K562 (cell line): ENCODE data around the gene CCP110. TPM values are rescaled to one million over a fixed set of nuclear protein-coding genes. Genes with fewer than 3 reads are reported as not detected.
A peak's percentile ranks its signal among the peaks of the same experiment; 100 is the strongest.

Experiments
- ATAC-seq: fragments of 200-7000 bp; cut with Tn5 transposase; 3 replicates; pipeline ENCODE4 v1.9.1; 2020; ENCODE audit warnings: moderate library complexity
- BruUV-seq: library from RNA; stranded (reverse); fragments of 400-500 nt; replicated peaks from 2 replicates; lab custom pipeline; 2021; lab: Mats Ljungman, UMichigan
- CTCF ChIA-PET: fragments of 300-600 bp; formaldehyde crosslinking; extraction: SDS; loops from one replicate; lab custom pipeline; 2021; ENCODE audit warnings: low intra/inter-chr PET ratio; lab: Yijun Ruan, JAX
- POLR2A ChIA-PET: fragments of 300-600, 350-650 bp; sonication (Branson Sonifier 250); formaldehyde crosslinking; extraction: SDS; loops from one replicate; lab custom pipeline; 2021; ENCODE audit warnings: antibody characterized with exemption, inconsistent platforms; lab: Yijun Ruan, JAX
- DNase-seq, 4 experiments: peaks; one replicate each; pipeline versions ENCODE4 v3.0.0 to v3.0.0-alpha.2; 2011 to 2018; ENCODE audit warnings: low spot score in 3 of 4, mixed read lengths in 3 of 4; ENCODE audit errors: extremely low read depth in 1 of 4
- FAIRE-seq: peaks from 2 replicates; lab custom pipeline; 2011; peaks lifted over from hg19 to GRCh38; lab: Jason Lieb, UNC
- H2AFZ ChIP-seq: 2 replicates; pipeline ENCODE4 v1.6.0; 2011; ENCODE audit warnings: low read depth, low read length, control low read depth, inconsistent platforms
- H3K27ac ChIP-seq: fragments of 200-600 bp; 3 replicates; pipeline ENCODE4 v1.8.0; 2011; ENCODE audit warnings: low read depth, mild to moderate bottlenecking, control low read depth, inconsistent platforms, low read length, moderate library complexity, mixed read lengths; ENCODE audit errors: extremely low read depth
- H3K27me3 ChIP-seq, 2 experiments: fragments of 300-600 bp in 1 of 2; 2 replicates in 1 of 2; 3 replicates in 1 of 2; pipeline versions ENCODE4 v1.6.0 to v1.8.0; 2011; ENCODE audit warnings: inconsistent platforms in 2 of 2, low read length in 2 of 2, mild to moderate bottlenecking in 1 of 2, mixed read lengths in 1 of 2, moderate library complexity in 1 of 2; ENCODE audit not compliant: control insufficient read depth in 2 of 2, insufficient read depth in 2 of 2
- H3K36me3 ChIP-seq: fragments of 300-600 bp; 3 replicates; pipeline ENCODE4 v1.8.0; 2011; ENCODE audit warnings: mild to moderate bottlenecking, low read length, inconsistent platforms; ENCODE audit not compliant: control insufficient read depth, insufficient read depth
- H3K4me1 ChIP-seq, 2 experiments: fragments of 200-600 bp in 1 of 2; replicated peaks in 1 of 2; 2 replicates in 1 of 2; 3 replicates in 1 of 2; pipeline versions ENCODE4 v1.5.1 to v1.8.0; 2011; ENCODE audit warnings: inconsistent platforms in 2 of 2, low read length in 2 of 2, mild to moderate bottlenecking in 1 of 2, mixed read lengths in 1 of 2, moderate library complexity in 1 of 2; ENCODE audit not compliant: control insufficient read depth in 2 of 2, insufficient read depth in 2 of 2
- H3K4me2 ChIP-seq: 2 replicates; pipeline ENCODE4 v1.6.1; 2011; ENCODE audit warnings: low read length, control low read depth, inconsistent platforms, mixed read lengths; ENCODE audit not compliant: insufficient read depth
- H3K4me3 ChIP-seq: fragments of 200-600 bp; sonication (generic), shearing (Covaris generic); 2 replicates; pipeline ENCODE4 v1.5.1; 2016; ENCODE audit warnings: control low read depth, inconsistent platforms
- H3K79me2 ChIP-seq: fragments of 200-600 bp; 3 replicates; pipeline ENCODE4 v1.8.0; 2011; ENCODE audit warnings: low read length, inconsistent platforms; ENCODE audit not compliant: control insufficient read depth, insufficient read depth
- H3K9ac ChIP-seq, 2 experiments: 2 replicates each; pipeline versions ENCODE4 v1.6.0 to v1.6.1; 2011; ENCODE audit warnings: low read depth in 2 of 2, low read length in 2 of 2, control low read depth in 1 of 2, inconsistent platforms in 1 of 2, mild to moderate bottlenecking in 1 of 2, mixed read lengths in 1 of 2; ENCODE audit not compliant: insufficient read depth in 1 of 2
- H3K9me1 ChIP-seq: one replicate; pipeline ENCODE4 v1.6.0; 2011; ENCODE audit warnings: inconsistent platforms, mild to moderate bottlenecking, low read length, moderate library complexity; ENCODE audit not compliant: control insufficient read depth, insufficient read depth
- H3K9me3 ChIP-seq: replicated peaks from 2 replicates; pipeline ENCODE4 v1.5.1; 2011; ENCODE audit warnings: low read depth, low read length, inconsistent platforms; ENCODE audit not compliant: control insufficient read depth, insufficient read depth
- H4K20me1 ChIP-seq: replicated peaks from 2 replicates; pipeline ENCODE4 v1.6.1; 2011; ENCODE audit warnings: low read length, inconsistent platforms, mixed read lengths; ENCODE audit not compliant: control insufficient read depth, insufficient read depth
- CEBPB ChIP-seq: fragments of 450-650 bp; IDR thresholded peaks from 2 replicates; pipeline ENCODE4 v1.6.1; 2016; ENCODE audit warnings: missing genetic modification characterization, missing compliant biosample characterization
- CEBPG ChIP-seq, 3 experiments: fragments of 200-800 bp in 1 of 3; sonication (Bioruptor generic) in 1 of 3; sonication (generic) in 1 of 3; formaldehyde crosslinking in 1 of 3; IDR thresholded peaks in 2 of 3; conservative IDR thresholded peaks in 1 of 3; 2 replicates each; pipeline versions ENCODE4 v1.6.1 to v1.8.0; 2016 to 2022; ENCODE audit warnings: missing compliant biosample characterization in 2 of 3, missing genetic modification characterization in 2 of 3, mild to moderate bottlenecking in 1 of 3, missing genetic modification reagents in 1 of 3
- ETV1 ChIP-seq: fragments of 450-650 bp; conservative IDR thresholded peaks from 2 replicates; pipeline ENCODE4 v1.6.1; 2016; ENCODE audit warnings: missing genetic modification characterization, control low read depth, low read depth, missing compliant biosample characterization
- ZNF224 ChIP-seq: sonication (generic); formaldehyde crosslinking; IDR thresholded peaks from 2 replicates; pipeline ENCODE4 v1.8.0; 2022; ENCODE audit warnings: mild to moderate bottlenecking, missing genetic modification reagents
- ZNF23 ChIP-seq: fragments of 250-450 bp; sonication (Bioruptor Pico); IDR thresholded peaks from 2 replicates; pipeline ENCODE4 v1.4.0; 2020; ENCODE audit warnings: mild to moderate bottlenecking
- WGBS: fragments of 100-300 bp; shearing (Covaris generic); methylation state at CpG from one replicate; pipeline ENCODE4 v1.1.6; 2016; ENCODE audit warnings: low coverage, mixed read lengths; ENCODE audit not compliant: insufficient coverage; ENCODE audit errors: missing lambda C conversion rate; 5-methylcytosine and 5-hydroxymethylcytosine counted together
- in situ Hi-C: fragments of 300-500 bp; cut with MboI; formaldehyde crosslinking; loops from 4 replicates; pipeline ENCODE4 v1.15.0; 2018; ENCODE audit warnings: inconsistent platforms, mixed read lengths
- intact Hi-C: fragments of 100-400 bp; cut with micrococcal nuclease; formaldehyde crosslinking; loops from 2 replicates; pipeline ENCODE4 v1.14.2; 2022
- polyA plus RNA-seq, 8 experiments: library from polyadenylated mRNA; depleted of rRNA in 4 of 8; stranded (reverse) in 5 of 8; unstranded in 3 of 8; fragments of >200 nt; fragmentation: Nextera tagmentation in 2 of 8; fragmentation: Illumina TruSeq in 1 of 8; extraction: Ambion mirVana in 2 of 8; extraction: Trizol in 1 of 8; gene quantifications; 2 replicates each; pipeline versions ENCODE4 v1.2.1 to v1.2.3, GENCODE V29; 2011 to 2014; ENCODE audit warnings: inconsistent platforms in 1 of 8, missing spikeins in 1 of 8
- total RNA-seq, 7 experiments: library from RNA; depleted of rRNA in 6 of 7; stranded (reverse); fragments of >200 nt in 6 of 7; fragmentation: Illumina TruSeq in 2 of 7; extraction: Trizol in 2 of 7; gene quantifications; 2 replicates each; pipeline versions ENCODE4 v1.2.1 to v1.2.3, GENCODE V29; 2011 to 2021; ENCODE audit warnings: low replicate concordance in 1 of 7
- TF ChIP-seq, protein P1 (sequence below), 2 experiments: fragments of 450-650 bp in 1 of 2; sonication (generic) in 1 of 2; formaldehyde crosslinking in 1 of 2; IDR thresholded peaks in 1 of 2; conservative IDR thresholded peaks in 1 of 2; 2 replicates each; pipeline versions ENCODE4 v1.6.1 to v1.8.1; 2016 to 2023; ENCODE audit warnings: mild to moderate bottlenecking in 2 of 2, moderate library complexity in 2 of 2, inconsistent platforms in 1 of 2, missing genetic modification reagents in 1 of 2

CCP110 gene
- total and polyA plus RNA-seq, 9 of the 15 experiments (the other 6 are each of a cell fraction or from before 2014, with no cell fraction given), result 3.5 to 16.1 (median 12.1) TPM

DNA sequence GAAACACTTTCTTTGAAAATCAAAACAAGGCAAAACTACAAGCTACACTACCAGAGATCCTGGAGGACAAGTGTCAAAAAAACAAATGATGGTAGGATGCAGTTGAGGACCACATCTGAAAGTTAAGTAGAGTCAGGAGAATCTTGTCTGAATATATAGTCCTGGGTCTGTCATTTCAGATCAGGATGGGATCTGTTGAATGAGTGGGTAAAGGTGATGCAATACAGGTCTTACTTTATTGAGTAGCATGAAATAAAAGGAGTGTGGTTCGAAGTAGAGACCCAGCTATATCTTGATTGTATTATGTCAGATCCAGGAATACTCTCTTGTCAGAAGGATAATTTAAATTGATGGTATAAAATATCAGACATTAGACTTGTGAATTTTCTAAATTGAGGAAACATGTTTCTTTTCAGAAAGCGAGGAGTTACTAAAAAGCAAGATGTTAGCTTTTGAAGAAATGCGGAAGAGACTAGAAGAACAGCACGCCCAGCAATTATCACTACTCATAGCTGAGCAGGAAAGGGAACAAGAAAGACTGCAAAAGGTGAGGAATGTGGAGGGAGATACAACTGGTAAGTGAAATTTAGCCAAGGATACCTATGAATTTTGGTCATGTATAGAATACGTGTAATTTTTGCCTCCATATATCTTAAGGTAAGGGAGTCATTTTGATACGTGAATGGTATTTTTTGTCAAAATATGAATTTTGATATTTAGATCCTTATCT lies 16.7 kb downstream of the CCP110 start:
- H3K36me3 ChIP-seq, result peaks cover 68% of the 10 kb centered on the region
- no peak for DNase-seq
- intact Hi-C loops, result no loop called here

More for the DNA sequence above, 16.7 kb downstream of the CCP110 start:
- TF ChIP-seq ZNF224, result no peak
- TF ChIP-seq ZNF23, result no peak
- TF ChIP-seq ETV1, result no peak
- TF ChIP-seq, protein P1, sequence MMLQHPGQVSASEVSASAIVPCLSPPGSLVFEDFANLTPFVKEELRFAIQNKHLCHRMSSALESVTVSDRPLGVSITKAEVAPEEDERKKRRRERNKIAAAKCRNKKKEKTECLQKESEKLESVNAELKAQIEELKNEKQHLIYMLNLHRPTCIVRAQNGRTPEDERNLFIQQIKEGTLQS (IDR thresholded peaks at IDR 0.05), result peak; percentile 53; the same call in 1 of the 2 replicates
- TF ChIP-seq, protein P1 (CRISPR knock-in tag; conservative IDR thresholded peaks at IDR 0.05), result no peak
- TF ChIP-seq CEBPB (tag), result 0 out of 2 replicates have a peak, but pooled peaks have one; percentile 16
- TF ChIP-seq CEBPG (CRISPR knock-in tag; IDR thresholded peaks at IDR 0.05), result no peak
- peak; percentile 16 to 60; a peak in 2 of 4 replicates for TF ChIP-seq CEBPG (tag; conservative IDR thresholded peaks at IDR 0.05 in 1 of 2, IDR thresholded peaks at IDR 0.05 in 1 of 2)
- 92% methylated on average over 6 of the region's 6 CpGs for WGBS
- H4K20me1 ChIP-seq, result no peaks in the 10 kb centered on the region
- no peak overlapping the region for H3K4me3 ChIP-seq
- H3K9me1 ChIP-seq, result no peaks in the 10 kb centered on the region
- no TSS peak for BruUV-seq
- H3K9ac ChIP-seq, result no peak overlapping the region
- no peak for ATAC-seq
- H2AFZ ChIP-seq, result no peak overlapping the region
- H3K9me3 ChIP-seq, result no peaks in the 10 kb centered on the region
- H3K4me2 ChIP-seq, result no peak overlapping the region
- no peak for FAIRE-seq
- no peaks in the 10 kb centered on the region for H3K27me3 ChIP-seq
- no peaks in the 10 kb centered on the region for H3K79me2 ChIP-seq
- in situ Hi-C loops, result no loop called here
- no peak overlapping the region for H3K27ac ChIP-seq
- H3K4me1 ChIP-seq, result no peaks in the 10 kb centered on the region
- POLR2A ChIA-PET, result interaction anchor here (0.9 to 2.4 kb wide), 3 partner anchors 9 to 31 kb away, joined by 3 to 8 read pairs (median 3); partner anchors contain the start of gene VPS35L
- CTCF ChIA-PET, result no interaction called here
